K562 (cell line): ENCODE data around the gene POLDIP3. TPM values are rescaled to one million over a fixed set of nuclear protein-coding genes. Genes with fewer than 3 reads are reported as not detected.

Source experiments
- GMEB1 ChIP-seq: fragments of 250-450 bp; sonication (Bioruptor Pico); IDR thresholded peaks from 2 replicates; pipeline ENCODE4 v1.4.0; 2020; ENCODE audit warnings: mild to moderate bottlenecking
- LEF1 ChIP-seq: fragments of 450-650 bp; IDR thresholded peaks from 2 replicates; pipeline ENCODE4 v1.6.1; 2016; ENCODE audit warnings: mild to moderate bottlenecking
- RBBP5 ChIP-seq: fragments of 200-600 bp; sonication (generic); IDR thresholded peaks from 2 replicates; pipeline ENCODE4 v1.6.1; 2012; ENCODE audit warnings: borderline replicate concordance, mild to moderate bottlenecking, low read length, control low read depth, inconsistent platforms; ENCODE audit not compliant: insufficient read depth, poor library complexity, severe bottlenecking
- SIN3A ChIP-seq, 2 experiments: fragments of 150-350 bp in 1 of 2; IDR thresholded peaks; 2 replicates each; pipeline ENCODE4 v1.6.1; 2011 to 2016; ENCODE audit warnings: borderline replicate concordance in 2 of 2, low read depth in 2 of 2, low read length in 2 of 2, mild to moderate bottlenecking in 2 of 2, moderate library complexity in 2 of 2; ENCODE audit not compliant: control insufficient read depth in 1 of 2
- TAF7 ChIP-seq: fragments of 450-650 bp; IDR thresholded peaks from 2 replicates; pipeline ENCODE4 v1.6.1; 2016; ENCODE audit warnings: missing genetic modification characterization, missing compliant biosample characterization
- TSHZ1 ChIP-seq: fragments of 250-450 bp; sonication (Bioruptor Pico); IDR thresholded peaks from 2 replicates; pipeline ENCODE4 v1.4.0; 2020; ENCODE audit warnings: mild to moderate bottlenecking, moderate library complexity
- UBTF ChIP-seq, 2 experiments: IDR thresholded peaks; 2 replicates each; pipeline ENCODE4 v1.6.1; 2012; ENCODE audit warnings: improper control_type of control experiment in 2 of 2, low read depth in 2 of 2, low read length in 2 of 2, borderline replicate concordance in 1 of 2
- ZNF280B ChIP-seq: fragments of 250-450 bp; sonication (Bioruptor Pico); IDR thresholded peaks from 2 replicates; pipeline ENCODE4 v1.5.1; 2021; ENCODE audit warnings: mild to moderate bottlenecking
- ZNF780A ChIP-seq: fragments of 250-450 bp; sonication (Bioruptor Pico); IDR thresholded peaks from 2 replicates; pipeline ENCODE4 v1.5.0; 2021; ENCODE audit warnings: mild to moderate bottlenecking
- polyA plus RNA-seq, 8 experiments: library from polyadenylated mRNA; depleted of rRNA in 4 of 8; stranded (reverse) in 5 of 8; unstranded in 3 of 8; fragments of >200 nt; fragmentation: Nextera tagmentation in 2 of 8; fragmentation: Illumina TruSeq in 1 of 8; extraction: Ambion mirVana in 2 of 8; extraction: Trizol in 1 of 8; gene quantifications; 2 replicates each; pipeline versions ENCODE4 v1.2.1 to v1.2.3, GENCODE V29; 2011 to 2014; ENCODE audit warnings: inconsistent platforms in 1 of 8, missing spikeins in 1 of 8
- total RNA-seq, 7 experiments: library from RNA; depleted of rRNA in 6 of 7; stranded (reverse); fragments of >200 nt in 6 of 7; fragmentation: Illumina TruSeq in 2 of 7; extraction: Trizol in 2 of 7; gene quantifications; 2 replicates each; pipeline versions ENCODE4 v1.2.1 to v1.2.3, GENCODE V29; 2011 to 2021; ENCODE audit warnings: low replicate concordance in 1 of 7

Gene POLDIP3
- total and polyA plus RNA-seq, 9 of the 15 experiments (the other 6 are each of a cell fraction or from before 2014, with no cell fraction given) = 14.3 to 53.0 (median 26.3) TPM

- TF ChIP-seq GMEB1 (CRISPR knock-in tag) (no peak), UBTF (IDR thresholded peaks at IDR 0.05; ENCODE audit: borderline replicate concordance in 1 of 2, low read depth in 2 of 2, low read length in 2 of 2) (no peak), TSHZ1 (CRISPR knock-in tag) (no peak), RBBP5 (peak; percentile 83), ZNF280B (no peak), ZNF780A (no peak), SIN3A (IDR thresholded peaks at IDR 0.05; ENCODE audit: borderline replicate concordance in 2 of 2, control insufficient read depth in 1 of 2, low read depth in 2 of 2, low read length in 2 of 2) (peak in 1 of 2 experiments; percentile 51; a peak in 1 of 4 replicates), TAF7 (tag) (no peak), LEF1 (no peak)
Observed at GRCh38 chr22:42581762-42582716, 32.6 kb downstream of the POLDIP3 start (continued).
